ENCODE data around the gene TMEM267. TPM values are rescaled to one million over a fixed set of nuclear protein-coding genes. Genes with fewer than 3 reads are reported as not detected.

The TMEM267 gene
- total RNA-seq, 2 experiments from 2014 or later, result 13.9 to 17.8 TPM

GRCh38 chr5:43485406-43485805 is 1.7 kb upstream of the TMEM267 start:
- no peaks in the 10 kb centered on the region for H3K9me2 ChIP-seq (ENCODE audit: insufficient read depth, low read length)
- DNase-seq (ENCODE audit: low spot score), result peak; percentile 21
- TF ChIP-seq EZH2phosphoT487 (IDR thresholded peaks at IDR 0.05; ENCODE audit: borderline replicate concordance, low read depth, low read length), result no peak
- H3K4me3 ChIP-seq (ENCODE audit: low read depth, low read length, poor library complexity, severe bottlenecking), result no peak overlapping the region
- H2AFZ ChIP-seq (ENCODE audit: low read length), result no peak overlapping the region
- peak overlapping the region; percentile 88 for H3K27ac ChIP-seq (ENCODE audit: low read depth, low read length, poor library complexity, severe bottlenecking)
- H3K4me2 ChIP-seq (ENCODE audit: low read length), result peak overlapping the region; percentile 85; the same call in 1 of the 2 replicates
- H3K9me3 ChIP-seq (ENCODE audit: low read length), result no peaks in the 10 kb centered on the region
- peaks cover 27% of the 10 kb centered on the region for H3K4me1 ChIP-seq (ENCODE audit: insufficient read depth, low read length, poor library complexity, severe bottlenecking)
- H4K20me1 ChIP-seq (ENCODE audit: insufficient read depth, low read length), result no peaks in the 10 kb centered on the region
- peaks cover 42% of the 10 kb centered on the region for H3K36me3 ChIP-seq (ENCODE audit: insufficient read depth, low read length)
- intact Hi-C loops (cut with micrococcal nuclease; ENCODE audit: unreplicated experiment), result loop anchor here (2.0 to 10.0 kb wide), 2 partner anchors 117 to 491 kb away; partner anchors contain the start of gene NNT
- ChIA-PET CTCF (ENCODE audit: unreplicated experiment) (interaction anchor here (1.5 kb wide), 1 partner anchor 10 kb away, joined by 5 read pairs; no protein-coding TSS in a partner anchor), POLR2A (interaction anchor here (0.6 to 3.4 kb wide), 15 partner anchors 9 to 1807 kb away, joined by 3 to 38 read pairs (median 4); partner anchors contain the start of gene C5orf34)
- no TSS peak for BruUV-seq (replicated peaks)
- H3K79me2 ChIP-seq (ENCODE audit: insufficient read depth, low read depth, low read length), result peaks cover 23% of the 10 kb centered on the region; the same call in 1 of the 2 replicates

GRCh38 chr5:43484106-43484849 is 613 bp upstream of the TMEM267 start:
- TSS peak; percentile 92 for BruUV-seq (replicated peaks)
- H4K20me1 ChIP-seq (ENCODE audit: insufficient read depth, low read length), result no peaks in the 10 kb centered on the region
- H3K4me1 ChIP-seq (ENCODE audit: insufficient read depth, low read length, poor library complexity, severe bottlenecking), result peaks cover 27% of the 10 kb centered on the region
- peak overlapping the region; percentile 84 for H3K4me3 ChIP-seq (ENCODE audit: low read depth, low read length, poor library complexity, severe bottlenecking)
- H3K9me2 ChIP-seq (ENCODE audit: insufficient read depth, low read length), result no peaks in the 10 kb centered on the region
- H3K27ac ChIP-seq (ENCODE audit: low read depth, low read length, poor library complexity, severe bottlenecking), result peak overlapping the region; percentile 88
- peak; percentile 92 for DNase-seq (ENCODE audit: low spot score)
- H3K79me2 ChIP-seq (ENCODE audit: insufficient read depth, low read depth, low read length), result peaks cover 27% of the 10 kb centered on the region; the same call in 1 of the 2 replicates
- ChIA-PET CTCF (ENCODE audit: unreplicated experiment) (interaction anchor here (0.6 to 1.7 kb wide), 7 partner anchors 9 to 443 kb away, joined by 3 to 13 read pairs (median 5); partner anchors contain the start of gene ZNF131), POLR2A (interaction anchor here (0.6 to 4.2 kb wide), 38 partner anchors 8 to 618 kb away, joined by 3 to 38 read pairs (median 4); partner anchors contain the start of genes C5orf34, HMGCS1, NNT and ZNF131)
- peak overlapping the region; percentile 85 for H3K4me2 ChIP-seq (ENCODE audit: low read length)
- H3K36me3 ChIP-seq (ENCODE audit: insufficient read depth, low read length), result peaks cover 33% of the 10 kb centered on the region
- intact Hi-C loops (cut with micrococcal nuclease; ENCODE audit: unreplicated experiment), result loop anchor here (2.0 to 10.0 kb wide), 3 partner anchors 92 to 489 kb away; partner anchors contain the start of gene NNT
- H2AFZ ChIP-seq (ENCODE audit: low read length), result peak overlapping the region; percentile 78
- TF ChIP-seq CTCF (conservative IDR thresholded peaks at IDR 0.05; ENCODE audit: low read length) (peak; percentile 86), EZH2phosphoT487 (IDR thresholded peaks at IDR 0.05; ENCODE audit: borderline replicate concordance, low read depth, low read length) (no peak)
- no peaks in the 10 kb centered on the region for H3K9me3 ChIP-seq (ENCODE audit: low read length)

- POLR2A ChIA-PET, result interaction anchor here (0.9 to 4.2 kb wide), 4 partner anchors 36 to 575 kb away, joined by 3 to 27 read pairs (median 14); partner anchors contain the start of gene HMGCS1
- Histone ChIP-seq H3K36me3 (ENCODE audit: insufficient read depth, low read length) (peaks cover 23% of the 10 kb centered on the region), H3K4me2 (ENCODE audit: low read length) (peak overlapping the region; percentile 85), H3K27ac (ENCODE audit: low read depth, low read length, poor library complexity, severe bottlenecking) (peak overlapping the region; percentile 88), H4K20me1 (ENCODE audit: insufficient read depth, low read length) (no peaks in the 10 kb centered on the region), H3K79me2 (ENCODE audit: insufficient read depth, low read depth, low read length) (peaks cover 39% of the 10 kb centered on the region; the same call in 1 of the 2 replicates), H2AFZ (ENCODE audit: low read length) (peak overlapping the region; percentile 78; the same call in 1 of the 2 replicates), H3K9me2 (ENCODE audit: insufficient read depth, low read length) (no peaks in the 10 kb centered on the region), H3K4me3 (ENCODE audit: low read depth, low read length, poor library complexity, severe bottlenecking) (peak overlapping the region; percentile 84), H3K4me1 (ENCODE audit: insufficient read depth, low read length, poor library complexity, severe bottlenecking) (peaks cover 27% of the 10 kb centered on the region), H3K9me3 (ENCODE audit: low read length) (no peaks in the 10 kb centered on the region)
- TF ChIP-seq EZH2phosphoT487 (IDR thresholded peaks at IDR 0.05; ENCODE audit: borderline replicate concordance, low read depth, low read length) (no peak), CTCF (conservative IDR thresholded peaks at IDR 0.05; ENCODE audit: low read length) (no peak)
- peak; percentile 42 for DNase-seq (ENCODE audit: low spot score)
- CTCF ChIA-PET (ENCODE audit: unreplicated experiment), result no interaction called here
- intact Hi-C loops (cut with micrococcal nuclease; ENCODE audit: unreplicated experiment), result loop anchor here (1.0 to 10.0 kb wide), 8 partner anchors 32 to 488 kb away; partner anchors contain the start of genes ANXA2R, C5orf34, HMGCS1 and PAIP1
- TSS peak; percentile 67 for BruUV-seq (replicated peaks)
Observed at GRCh38 chr5:43482490-43483297, 971 bp downstream of the TMEM267 start.
